ENCODE data around the gene TIMM8A.

Gene TIMM8A

GRCh38 chrX:101385795-101386541, 37.4 kb upstream of the TIMM8A start, which contains the start of gene BTK:
BTK (minus strand) TSS chrX:101386191; CDS start chrX:101375284, 10,907 bp downstream.
- H3F3A ChIP-seq (ENCODE audit: insufficient read depth, low read length): no peaks in the 10 kb centered on the region
- H3K4me1 ChIP-seq (ENCODE audit: insufficient read depth, low read length, severe bottlenecking): peaks cover 55% of the 10 kb centered on the region
- no peaks in the 10 kb centered on the region for H3K9me3 ChIP-seq (ENCODE audit: low read length)
- H3K36me3 ChIP-seq (ENCODE audit: insufficient read depth, low read length): peaks cover 5% of the 10 kb centered on the region; the same call in 1 of the 2 replicates
- peak within 1 kb of the TSS; percentile 80 for H3K27ac ChIP-seq (ENCODE audit: low read depth, low read length, poor library complexity, severe bottlenecking)
- no peaks in the 10 kb centered on the region for H3K9me2 ChIP-seq (ENCODE audit: low read depth, low read length)
- H3K79me2 ChIP-seq (ENCODE audit: insufficient read depth, low read length): peaks cover 19% of the 10 kb centered on the region
- H3K4me3 ChIP-seq (ENCODE audit: low read depth, low read length, poor library complexity, severe bottlenecking): peak within 1 kb of the TSS; percentile 70
- peak within 1 kb of the TSS; percentile 81 for H3K9ac ChIP-seq (ENCODE audit: low read length)
- H3K27me3 ChIP-seq (ENCODE audit: insufficient read depth, low read length): no peaks in the 10 kb centered on the region
- peak within 1 kb of the TSS; percentile 69 for H3K4me2 ChIP-seq (ENCODE audit: low read length)
- no peak within 1 kb of the TSS for H2AFZ ChIP-seq (ENCODE audit: low read length)
- H4K20me1 ChIP-seq (ENCODE audit: insufficient read depth, low read length): no peaks in the 10 kb centered on the region
- TF ChIP-seq CTCF (IDR thresholded peaks at IDR 0.05; ENCODE audit: low read length) (no peak), EZH2 (IDR thresholded peaks at IDR 0.05; ENCODE audit: borderline replicate concordance, low read length) (no peak)

- no peaks in the 10 kb centered on the region for H3K9me3 ChIP-seq (ENCODE audit: low read length)
- no peak overlapping the region for H2AFZ ChIP-seq (ENCODE audit: low read length)
- peaks cover 19% of the 10 kb centered on the region for H3K79me2 ChIP-seq (ENCODE audit: insufficient read depth, low read length)
- no peaks in the 10 kb centered on the region for H3F3A ChIP-seq (ENCODE audit: insufficient read depth, low read length)
- peak overlapping the region; percentile 69 for H3K4me2 ChIP-seq (ENCODE audit: low read length)
- H4K20me1 ChIP-seq (ENCODE audit: insufficient read depth, low read length): no peaks in the 10 kb centered on the region
- H3K9me2 ChIP-seq (ENCODE audit: low read depth, low read length): no peaks in the 10 kb centered on the region
- H3K36me3 ChIP-seq (ENCODE audit: insufficient read depth, low read length): 0 out of 2 replicates have a peak, but pooled peaks cover 5% of the 10 kb centered on the region
- H3K27ac ChIP-seq (ENCODE audit: low read depth, low read length, poor library complexity, severe bottlenecking): peak overlapping the region; percentile 80
- TF ChIP-seq CTCF (IDR thresholded peaks at IDR 0.05; ENCODE audit: low read length) (no peak), EZH2 (IDR thresholded peaks at IDR 0.05; ENCODE audit: borderline replicate concordance, low read length) (no peak)
- no peaks in the 10 kb centered on the region for H3K27me3 ChIP-seq (ENCODE audit: insufficient read depth, low read length)
- H3K4me1 ChIP-seq (ENCODE audit: insufficient read depth, low read length, severe bottlenecking): peaks cover 52% of the 10 kb centered on the region
- peak overlapping the region; percentile 81 for H3K9ac ChIP-seq (ENCODE audit: low read length)
- H3K4me3 ChIP-seq (ENCODE audit: low read depth, low read length, poor library complexity, severe bottlenecking): peak overlapping the region; percentile 70
Observed at GRCh38 chrX:101385026-101385684, 36.6 kb upstream of the TIMM8A start.

GRCh38 chrX:101383679-101384205, 35.2 kb upstream of the TIMM8A start:
- peaks cover 24% of the 10 kb centered on the region for H3K79me2 ChIP-seq (ENCODE audit: insufficient read depth, low read length)
- H3K4me2 ChIP-seq (ENCODE audit: low read length): peak overlapping the region; percentile 69
- peak overlapping the region; percentile 43; the same call in 1 of the 2 replicates for H3K9ac ChIP-seq (ENCODE audit: low read length)

More at GRCh38 chrX:101383679-101384205, 35.2 kb upstream of the TIMM8A start:
- Histone ChIP-seq H3K4me1 (ENCODE audit: insufficient read depth, low read length, severe bottlenecking) (peaks cover 38% of the 10 kb centered on the region), H3K27ac (ENCODE audit: low read depth, low read length, poor library complexity, severe bottlenecking) (peak overlapping the region; percentile 80), H4K20me1 (ENCODE audit: insufficient read depth, low read length) (no peaks in the 10 kb centered on the region), H3K4me3 (ENCODE audit: low read depth, low read length, poor library complexity, severe bottlenecking) (peak overlapping the region; percentile 70), H3K27me3 (ENCODE audit: insufficient read depth, low read length) (no peaks in the 10 kb centered on the region), H2AFZ (ENCODE audit: low read length) (no peak overlapping the region), H3K9me2 (ENCODE audit: low read depth, low read length) (no peaks in the 10 kb centered on the region), H3K9me3 (ENCODE audit: low read length) (no peaks in the 10 kb centered on the region), H3F3A (ENCODE audit: insufficient read depth, low read length) (no peaks in the 10 kb centered on the region), H3K36me3 (ENCODE audit: insufficient read depth, low read length) (0 out of 2 replicates have a peak, but pooled peaks cover 5% of the 10 kb centered on the region)
- no peak for TF ChIP-seq EZH2 (IDR thresholded peaks at IDR 0.05; ENCODE audit: borderline replicate concordance, low read length)
- no peak for TF ChIP-seq CTCF (IDR thresholded peaks at IDR 0.05; ENCODE audit: low read length)
